Astrocyte (in vitro differentiated cells and primary cell): ENCODE measurements around the gene KIAA0408. TPM values are rescaled to one million over a fixed set of nuclear protein-coding genes. Genes with fewer than 3 reads are reported as not detected.

Source experiments
- DNase-seq: peaks from one replicate; pipeline ENCODE4 v3.0.0-alpha.2; 2010; ENCODE audit warnings: low read depth
- FAIRE-seq: peaks from 2 replicates; lab custom pipeline; 2011; peaks lifted over from hg19 to GRCh38; lab: Jason Lieb, UNC
- H2AFZ ChIP-seq: 2 replicates; pipeline ENCODE4 v1.6.0; 2012; ENCODE audit warnings: low read depth, low read length, inconsistent platforms
- H3K27ac ChIP-seq: 2 replicates; pipeline ENCODE4 v1.5.1; 2011; ENCODE audit warnings: low read depth, low read length, inconsistent platforms
- H3K27me3 ChIP-seq: 2 replicates; pipeline ENCODE4 v1.6.0; 2011; ENCODE audit warnings: low read length, inconsistent platforms; ENCODE audit not compliant: insufficient read depth
- H3K36me3 ChIP-seq: 2 replicates; pipeline ENCODE4 v1.5.1; 2011; ENCODE audit warnings: low read length, inconsistent platforms; ENCODE audit not compliant: insufficient read depth
- H3K4me1 ChIP-seq: 2 replicates; pipeline ENCODE4 v1.5.1; 2011; ENCODE audit warnings: low read length, inconsistent platforms; ENCODE audit not compliant: insufficient read depth
- H3K4me2 ChIP-seq: 2 replicates; pipeline ENCODE4 v1.6.0; 2012; ENCODE audit warnings: low read length, inconsistent platforms
- H3K4me3 ChIP-seq: 2 replicates; pipeline ENCODE4 v1.5.1; 2011; ENCODE audit warnings: low read depth, mild to moderate bottlenecking, low read length, inconsistent platforms; ENCODE audit not compliant: insufficient read depth
- H3K79me2 ChIP-seq: 2 replicates; pipeline ENCODE4 v1.6.0; 2012; ENCODE audit warnings: mild to moderate bottlenecking, low read length, inconsistent platforms; ENCODE audit not compliant: insufficient read depth
- H3K9ac ChIP-seq: 2 replicates; pipeline ENCODE4 v1.6.0; 2012; ENCODE audit warnings: mild to moderate bottlenecking, low read length, inconsistent platforms
- H3K9me3 ChIP-seq: 2 replicates; pipeline ENCODE4 v1.5.1; 2012; ENCODE audit warnings: low read depth, mild to moderate bottlenecking, low read length, inconsistent platforms; ENCODE audit not compliant: insufficient read depth
- H4K20me1 ChIP-seq: 2 replicates; pipeline ENCODE4 v1.6.0; 2012; ENCODE audit warnings: low read length, inconsistent platforms; ENCODE audit not compliant: insufficient read depth
- H3K27ac Mint-ChIP-seq: one replicate; pipeline ENCODE4 v1.8.0; 2021; ENCODE audit warnings: mild to moderate bottlenecking, mixed read lengths; ENCODE audit not compliant: unreplicated experiment
- H3K27me3 Mint-ChIP-seq: one replicate; pipeline ENCODE4 v1.8.0; 2021; ENCODE audit warnings: low read depth, mixed read lengths; ENCODE audit not compliant: unreplicated experiment
- H3K36me3 Mint-ChIP-seq: one replicate; pipeline ENCODE4 v1.8.0; 2021; ENCODE audit warnings: low read depth, mixed read lengths; ENCODE audit not compliant: unreplicated experiment
- H3K4me1 Mint-ChIP-seq: one replicate; pipeline ENCODE4 v1.8.0; 2021; ENCODE audit warnings: low read depth, mixed read lengths; ENCODE audit not compliant: unreplicated experiment
- H3K4me3 Mint-ChIP-seq: one replicate; pipeline ENCODE4 v1.8.0; 2021; ENCODE audit warnings: mild to moderate bottlenecking, moderate library complexity, mixed read lengths; ENCODE audit not compliant: unreplicated experiment
- H3K9me3 Mint-ChIP-seq: one replicate; pipeline ENCODE4 v1.8.0; 2021; ENCODE audit warnings: mild to moderate bottlenecking, mixed read lengths; ENCODE audit not compliant: unreplicated experiment
- CTCF ChIP-seq: IDR thresholded peaks from 2 replicates; pipeline ENCODE4 v1.5.1; 2011; ENCODE audit warnings: low read depth, mild to moderate bottlenecking, inconsistent platforms, low read length, moderate library complexity; ENCODE audit not compliant: insufficient read depth
- EZH2 ChIP-seq: IDR thresholded peaks from 2 replicates; pipeline ENCODE4 v1.6.1; 2012; ENCODE audit warnings: mild to moderate bottlenecking, low read length, inconsistent platforms; ENCODE audit not compliant: insufficient read depth
- total RNA-seq: library from RNA; stranded (reverse); gene quantifications from 2 replicates; pipeline ENCODE4 v1.2.1, GENCODE V29; 2021

KIAA0408 gene
- total RNA-seq, 1 donor from 2014 or later = 19.6 TPM

- H3K27me3 ChIP-seq = no peaks in the 10 kb centered on the region
- no peaks in the 10 kb centered on the region for H3K4me1 Mint-ChIP-seq
Observed at GRCh38 chr6:127447780-127448179, 11.4 kb downstream of the KIAA0408 start.

GRCh38 chr6:127446356-127446755, 12.8 kb downstream of the KIAA0408 start:
- Mint-ChIP-seq H3K27me3 (no peaks in the 10 kb centered on the region), H3K27ac (no peak overlapping the region), H3K36me3 (peaks cover 7% of the 10 kb centered on the region), H3K4me1 (no peaks in the 10 kb centered on the region), H3K9me3 (no peaks in the 10 kb centered on the region), H3K4me3 (no peak overlapping the region)
- Histone ChIP-seq H3K4me2 (no peak overlapping the region), H3K9me3 (no peaks in the 10 kb centered on the region), H3K27me3 (no peaks in the 10 kb centered on the region), H3K4me1 (no peaks in the 10 kb centered on the region), H2AFZ (no peak overlapping the region), H4K20me1 (no peaks in the 10 kb centered on the region), H3K79me2 (no peaks in the 10 kb centered on the region), H3K4me3 (no peak overlapping the region), H3K36me3 (peaks cover 35% of the 10 kb centered on the region), H3K27ac (no peak overlapping the region), H3K9ac (no peak overlapping the region)
- FAIRE-seq (no peak), DNase-seq (no peak)
- TF ChIP-seq EZH2 (no peak), CTCF (no peak)

More at GRCh38 chr6:127447780-127448179, 11.4 kb downstream of the KIAA0408 start:
- Histone ChIP-seq H3K4me1 (no peaks in the 10 kb centered on the region), H3K9me3 (no peaks in the 10 kb centered on the region), H2AFZ (no peak overlapping the region), H3K79me2 (no peaks in the 10 kb centered on the region), H4K20me1 (no peaks in the 10 kb centered on the region), H3K9ac (no peak overlapping the region), H3K4me2 (no peak overlapping the region), H3K4me3 (no peak overlapping the region), H3K36me3 (peaks cover 31% of the 10 kb centered on the region), H3K27ac (no peak overlapping the region)
- TF ChIP-seq CTCF (no peak), EZH2 (no peak)
- Mint-ChIP-seq H3K9me3 (no peaks in the 10 kb centered on the region), H3K36me3 (peaks cover 9% of the 10 kb centered on the region), H3K27me3 (no peaks in the 10 kb centered on the region), H3K4me3 (no peak overlapping the region), H3K27ac (no peak overlapping the region)
- no peak for FAIRE-seq
- no peak for DNase-seq

GRCh38 chr6:127441881-127442280, 17.3 kb downstream of the KIAA0408 start:
- Histone ChIP-seq H2AFZ (no peak overlapping the region), H3K4me3 (no peak overlapping the region), H3K79me2 (no peaks in the 10 kb centered on the region), H3K27ac (no peak overlapping the region), H4K20me1 (no peaks in the 10 kb centered on the region), H3K4me2 (no peak overlapping the region), H3K9ac (no peak overlapping the region), H3K36me3 (peaks cover 19% of the 10 kb centered on the region), H3K9me3 (no peaks in the 10 kb centered on the region), H3K4me1 (no peaks in the 10 kb centered on the region), H3K27me3 (no peaks in the 10 kb centered on the region)
- H3K4me3 Mint-ChIP-seq = no peak overlapping the region
- no peaks in the 10 kb centered on the region for H3K9me3 Mint-ChIP-seq
- peaks cover under 1% of the 10 kb centered on the region for H3K4me1 Mint-ChIP-seq
- no peak for FAIRE-seq
- H3K27me3 Mint-ChIP-seq = no peaks in the 10 kb centered on the region
- DNase-seq = no peak
- H3K36me3 Mint-ChIP-seq = peaks cover 4% of the 10 kb centered on the region
- no peak for TF ChIP-seq EZH2
- TF ChIP-seq CTCF = no peak
- no peak overlapping the region for H3K27ac Mint-ChIP-seq
